ENCODE results near the gene SOX13.

DNA sequence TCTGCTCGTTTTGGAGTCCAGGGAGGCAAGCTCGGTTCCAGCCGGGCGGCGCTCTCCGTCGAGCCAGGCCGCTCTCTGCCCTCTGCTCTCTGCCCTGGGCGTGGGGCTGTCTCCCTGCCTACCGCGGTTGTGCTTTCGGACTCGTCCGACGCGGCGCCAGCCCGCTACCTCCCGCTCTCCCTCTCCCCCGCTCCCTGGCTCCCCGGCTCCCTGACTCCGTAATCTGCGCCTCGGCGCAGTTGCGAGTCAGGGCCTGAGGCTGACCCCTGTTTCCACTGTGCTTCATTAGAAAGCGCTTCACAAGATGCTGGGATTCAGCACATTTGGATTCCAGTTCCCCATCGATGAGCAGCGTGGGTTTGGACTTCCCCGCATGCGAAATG lies 2.2 kb downstream of the SOX13 start:
- TF ChIP-seq, protein P1, sequence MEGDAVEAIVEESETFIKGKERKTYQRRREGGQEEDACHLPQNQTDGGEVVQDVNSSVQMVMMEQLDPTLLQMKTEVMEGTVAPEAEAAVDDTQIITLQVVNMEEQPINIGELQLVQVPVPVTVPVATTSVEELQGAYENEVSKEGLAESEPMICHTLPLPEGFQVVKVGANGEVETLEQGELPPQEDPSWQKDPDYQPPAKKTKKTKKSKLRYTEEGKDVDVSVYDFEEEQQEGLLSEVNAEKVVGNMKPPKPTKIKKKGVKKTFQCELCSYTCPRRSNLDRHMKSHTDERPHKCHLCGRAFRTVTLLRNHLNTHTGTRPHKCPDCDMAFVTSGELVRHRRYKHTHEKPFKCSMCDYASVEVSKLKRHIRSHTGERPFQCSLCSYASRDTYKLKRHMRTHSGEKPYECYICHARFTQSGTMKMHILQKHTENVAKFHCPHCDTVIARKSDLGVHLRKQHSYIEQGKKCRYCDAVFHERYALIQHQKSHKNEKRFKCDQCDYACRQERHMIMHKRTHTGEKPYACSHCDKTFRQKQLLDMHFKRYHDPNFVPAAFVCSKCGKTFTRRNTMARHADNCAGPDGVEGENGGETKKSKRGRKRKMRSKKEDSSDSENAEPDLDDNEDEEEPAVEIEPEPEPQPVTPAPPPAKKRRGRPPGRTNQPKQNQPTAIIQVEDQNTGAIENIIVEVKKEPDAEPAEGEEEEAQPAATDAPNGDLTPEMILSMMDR (IDR thresholded peaks at IDR 0.05) = no peak
- TF ChIP-seq POLR2AphosphoS5 (IDR thresholded peaks at IDR 0.05; ENCODE audit: insufficient read depth in 1 of 2, low read depth in 1 of 2) = no peak
- no peak for TF ChIP-seq POLR2A (IDR thresholded peaks at IDR 0.05)

Measured in vagina (tissue), 2 donors.